Spleen (tissue), 11 donors: ENCODE data around the gene CNN1. TPM values are rescaled to one million over a fixed set of nuclear protein-coding genes. Genes with fewer than 3 reads are reported as not detected.
A peak's percentile ranks its signal among the peaks of the same experiment; 100 is the strongest.

Source experiments
- DNase-seq: peaks from one replicate; pipeline ENCODE4 v3.0.0-alpha.2; 2020
- H3K27ac ChIP-seq, 8 donors: fragments of 200-600 bp; sonication (generic) in 7 of 8; 1 replicate in 4 of 8; 2 replicates in 4 of 8; pipeline versions ENCODE4 v1.5.0 to v1.8.0; 2016 to 2021; ENCODE audit warnings: inconsistent platforms in 4 of 8, mild to moderate bottlenecking in 4 of 8, moderate library complexity in 1 of 8
- H3K27me3 ChIP-seq, 7 donors: fragments of 200-600 bp; sonication (generic) in 6 of 7; replicated peaks in 1 of 7; 1 replicate in 4 of 7; 2 replicates in 3 of 7; pipeline versions ENCODE4 v1.5.0 to v1.8.0; 2016 to 2021; ENCODE audit warnings: inconsistent platforms in 3 of 7, mild to moderate bottlenecking in 1 of 7
- H3K36me3 ChIP-seq, 6 donors: fragments of 200-600 bp; sonication (generic) in 5 of 6; 1 replicate in 4 of 6; 2 replicates in 2 of 6; pipeline versions ENCODE4 v1.5.0 to v1.8.0; 2016 to 2021; ENCODE audit warnings: inconsistent platforms in 2 of 6
- H3K4me1 ChIP-seq, 6 donors: fragments of 200-600 bp; sonication (generic) in 5 of 6; 1 replicate in 3 of 6; 2 replicates in 3 of 6; pipeline versions ENCODE4 v1.5.0 to v1.8.0; 2016 to 2021; ENCODE audit warnings: inconsistent platforms in 3 of 6
- H3K4me3 ChIP-seq, 8 donors: fragments of 200-600 bp; sonication (generic) in 7 of 8; 1 replicate in 4 of 8; 2 replicates in 4 of 8; pipeline versions ENCODE4 v1.5.0 to v1.8.0; 2016 to 2021; ENCODE audit warnings: inconsistent platforms in 4 of 8, mild to moderate bottlenecking in 4 of 8, moderate library complexity in 2 of 8
- H3K9me3 ChIP-seq, 8 donors: fragments of 200-600 bp; sonication (generic) in 7 of 8; 1 replicate in 4 of 8; 2 replicates in 4 of 8; pipeline versions ENCODE4 v1.5.0 to v1.8.0; 2016 to 2021; ENCODE audit warnings: inconsistent platforms in 4 of 8
- CTCF ChIP-seq, 11 experiments: fragments of 200-600 bp in 7 of 11; fragments of 450-650 bp in 4 of 11; sonication (generic) in 4 of 11; IDR thresholded peaks in 8 of 11; conservative IDR thresholded peaks in 3 of 11; 1 replicate in 7 of 11; 2 replicates in 4 of 11; pipeline versions ENCODE4 v1.4.0 to v1.8.0; 2016 to 2021; ENCODE audit warnings: antibody characterized with exemption in 11 of 11, inconsistent platforms in 4 of 11, mild to moderate bottlenecking in 1 of 11
- POLR2A ChIP-seq, 3 donors: fragments of 450-650 bp; IDR thresholded peaks; one replicate each; pipeline ENCODE4 v1.5.1; 2017; ENCODE audit warnings: antibody characterized with exemption in 3 of 3, mild to moderate bottlenecking in 1 of 3
- POLR2AphosphoS5 ChIP-seq, 3 donors: sonication (generic); formaldehyde crosslinking; IDR thresholded peaks; one replicate each; pipeline ENCODE4 v1.5.1; 2017; ENCODE audit warnings: antibody characterized with exemption in 3 of 3
- WGBS, 5 donors: extraction: QIAGEN DNeasy Blood & Tissue Kit in 3 of 5; methylation state at CpG; one replicate each; pipeline versions ENCODE4 v1.1.5 to v1.1.7; 2013 to 2018; 5-methylcytosine and 5-hydroxymethylcytosine counted together
- intact Hi-C: fragments of 100-400 bp; cut with DNase I; formaldehyde crosslinking; loops from one replicate; pipeline ENCODE4 v1.15.0; 2023; ENCODE audit warnings: low total_unique reads
- polyA plus RNA-seq, 3 donors: library from polyadenylated mRNA; stranded (reverse); fragments of 200-250 nt; gene quantifications; one replicate each; pipeline ENCODE4 v1.2.1, GENCODE V29; 2013
- total RNA-seq, 7 donors: library from RNA; depleted of rRNA in 3 of 7; stranded (reverse); fragments of >200 nt in 3 of 7; fragmentation: NEBNext Ultra II Directional in 4 of 7; extraction: Animal tissue kit (Norgen Biotek cat#: 25700) in 4 of 7; gene quantifications; one replicate each; pipeline versions ENCODE4 v1.1.0 to v1.2.1, GENCODE V29; 2016 to 2021
- donor health status: healthy with polysubstance abuse.
- donor health status: DM: no; HTN: no; CAD: no; lungs with moderate emphysema.
- donor health status: DM: no; HTN: no; CAD: no.
- donor health status: Bipolar disorder and iron deficiency.
- donor health status: healthy.
- donor health status: DM: no; HTN: no; CAD: no.
- donor health status: DM: yes; HTN: yes; CAD: no.

CNN1 gene
- total and polyA plus RNA-seq, 10 donors, result 1.5 to 13.0 (median 8.2) TPM

- 55 to 63% (median 61%) methylated on average over 7 of the region's 7 CpGs for WGBS, 5 donors
- Histone ChIP-seq H3K4me1 (peaks cover 4 to 23% (median 16%) of the 10 kb centered on the region in 6 donors), H3K27me3 (no peaks in the 10 kb centered on the region), H3K4me3 (peak overlapping the region in 7 of 8 donors; percentile 94 to 100 (median 99)), H3K36me3 (peaks cover 0 to 16% (median 0%) of the 10 kb centered on the region in 6 donors), H3K9me3 (no peaks in the 10 kb centered on the region), H3K27ac (peak overlapping the region; percentile 90 to 98 (median 96))
- no peak for DNase-seq
- no peak for TF ChIP-seq POLR2A (IDR thresholded peaks at IDR 0.05)
- no peak for TF ChIP-seq CTCF (IDR thresholded peaks at IDR 0.05 in 8 of 11, conservative IDR thresholded peaks at IDR 0.05 in 3 of 11)
- TF ChIP-seq POLR2AphosphoS5 (IDR thresholded peaks at IDR 0.05), result no peak
- intact Hi-C loops, result no loop called here
Measured at GRCh38 chr19:11504502-11505031, 34.1 kb upstream of the CNN1 start.

GRCh38 chr19:11505032-11505503 lies 33.6 kb upstream of the CNN1 start:
- peak; percentile 99 for DNase-seq
- H3K4me3 ChIP-seq, result peak overlapping the region; percentile 94 to 100 (median 99)
- no peaks in the 10 kb centered on the region for H3K27me3 ChIP-seq
- H3K4me1 ChIP-seq, result peaks cover 4 to 23% (median 16%) of the 10 kb centered on the region in 6 donors
- TF ChIP-seq POLR2A (IDR thresholded peaks at IDR 0.05) (no peak), POLR2AphosphoS5 (IDR thresholded peaks at IDR 0.05) (peak; percentile 57 to 79 (median 67)), CTCF (IDR thresholded peaks at IDR 0.05 in 8 of 11, conservative IDR thresholded peaks at IDR 0.05 in 3 of 11) (peak in 2 of 11 experiments; percentile 7 to 17)
- peaks cover 0 to 18% (median 0%) of the 10 kb centered on the region in 6 donors for H3K36me3 ChIP-seq
- 1 to 3% (median 1%) methylated on average over 19 to 33 of the region's 33 CpGs for WGBS, 5 donors
- H3K9me3 ChIP-seq, result no peaks in the 10 kb centered on the region
- peak overlapping the region; percentile 90 to 98 (median 96) for H3K27ac ChIP-seq
- intact Hi-C loops, result no loop called here

- Histone ChIP-seq H3K36me3 (peaks cover 0 to 23% (median 0%) of the 10 kb centered on the region in 6 donors), H3K9me3 (no peaks in the 10 kb centered on the region), H3K4me1 (peaks cover 4 to 23% (median 16%) of the 10 kb centered on the region in 6 donors), H3K27ac (peak within 1 kb of the TSS; percentile 90 to 98 (median 96)), H3K4me3 (peak within 1 kb of the TSS; percentile 94 to 100 (median 99)), H3K27me3 (no peaks in the 10 kb centered on the region)
- DNase-seq, result peak; percentile 95
- WGBS, 5 donors, result 0 to 2% (median 0%) methylated on average over 19 to 65 of the region's 65 CpGs
- intact Hi-C loops, result no loop called here
- TF ChIP-seq CTCF (IDR thresholded peaks at IDR 0.05 in 8 of 11, conservative IDR thresholded peaks at IDR 0.05 in 3 of 11), result peak in 1 of 11 experiments; percentile 20
- TF ChIP-seq POLR2A (IDR thresholded peaks at IDR 0.05), result no peak
- TF ChIP-seq POLR2AphosphoS5 (IDR thresholded peaks at IDR 0.05), result peak; percentile 54 to 83 (median 82)
Measured at GRCh38 chr19:11505504-11506100, 33.0 kb upstream of the CNN1 start, which contains the start of gene ZNF653. Gene ZNF653, minus strand, starts transcription at chr19:11505839. Its CDS starts 53 bp downstream, at chr19:11505786.

- H3K4me3 ChIP-seq, result peak overlapping the region; percentile 94 to 100 (median 99)
- H3K27me3 ChIP-seq, result no peaks in the 10 kb centered on the region
- H3K27ac ChIP-seq, result peak overlapping the region; percentile 90 to 98 (median 96)
- intact Hi-C loops, result no loop called here
- H3K9me3 ChIP-seq, result no peaks in the 10 kb centered on the region
- no peak for DNase-seq
- 25 to 64% (median 29%) methylated on average over 9 to 20 of the region's 20 CpGs for WGBS, 5 donors
- H3K36me3 ChIP-seq, result peaks cover 0 to 28% (median 1%) of the 10 kb centered on the region in 6 donors
- TF ChIP-seq POLR2AphosphoS5 (IDR thresholded peaks at IDR 0.05) (peak in 2 of 3 donors; percentile 50 to 72), POLR2A (IDR thresholded peaks at IDR 0.05) (no peak), CTCF (IDR thresholded peaks at IDR 0.05 in 8 of 11, conservative IDR thresholded peaks at IDR 0.05 in 3 of 11) (no peak)
- H3K4me1 ChIP-seq, result peaks cover 4 to 23% (median 16%) of the 10 kb centered on the region in 6 donors
Measured at GRCh38 chr19:11506101-11506555, 32.5 kb upstream of the CNN1 start.
